HG02623 (cell line): ENCODE results near the gene KCNQ4.
A peak's percentile ranks its signal among the peaks of the same experiment; 100 is the strongest.

Source experiments
- ATAC-seq: cut with Tn5 transposase; IDR thresholded peaks from one replicate; pipeline ENCODE4 v1.9.1; 2021; ENCODE audit warnings: moderate library complexity; ENCODE audit not compliant: unreplicated experiment

Gene KCNQ4

GRCh38 chr1:40818264-40818961 is 34.8 kb downstream of the KCNQ4 start:
- peak; percentile 62 for ATAC-seq

- ATAC-seq = no peak
Measured at GRCh38 chr1:40819101-40819500, 35.5 kb downstream of the KCNQ4 start.

- no peak for ATAC-seq
Measured at GRCh38 chr1:40820251-40820797, 36.7 kb downstream of the KCNQ4 start.

GRCh38 chr1:40820911-40821693 is 37.5 kb downstream of the KCNQ4 start:
- no peak for ATAC-seq

GRCh38 chr1:40822890-40823289 is 39.3 kb downstream of the KCNQ4 start:
- no peak for ATAC-seq

- no peak for ATAC-seq
Measured at GRCh38 chr1:40823345-40823744, 39.8 kb downstream of the KCNQ4 start.

- ATAC-seq = no peak
Measured at GRCh38 chr1:40823983-40824382, 40.4 kb downstream of the KCNQ4 start.

GRCh38 chr1:40824591-40825434 is 41.2 kb downstream of the KCNQ4 start:
- ATAC-seq = no peak

- ATAC-seq = no peak
Measured at GRCh38 chr1:40825435-40825788, 41.8 kb downstream of the KCNQ4 start.

GRCh38 chr1:40825996-40826395 is 42.4 kb downstream of the KCNQ4 start:
- no peak for ATAC-seq

- ATAC-seq = no peak
Measured at GRCh38 chr1:40829631-40830245, 46.2 kb downstream of the KCNQ4 start.

GRCh38 chr1:40830419-40830943 is 46.9 kb downstream of the KCNQ4 start:
- ATAC-seq = no peak

GRCh38 chr1:40831001-40831732 is 47.6 kb downstream of the KCNQ4 start:
- no peak for ATAC-seq

GRCh38 chr1:40833979-40834378 is 50.4 kb downstream of the KCNQ4 start:
- no peak for ATAC-seq

- ATAC-seq = no peak
Measured at GRCh38 chr1:40834968-40835545, 51.5 kb downstream of the KCNQ4 start.

- ATAC-seq = no peak
Measured at GRCh38 chr1:40836283-40836682, 52.7 kb downstream of the KCNQ4 start.

- ATAC-seq = no peak
Measured at GRCh38 chr1:40837601-40838000, 54.0 kb downstream of the KCNQ4 start.

GRCh38 chr1:40838045-40838979 is 54.7 kb downstream of the KCNQ4 start:
- no peak for ATAC-seq
